Left forelimb (tissue), 1 donor: ENCODE results near the gene IRF9.
A peak's percentile ranks its signal among the peaks of the same experiment; 100 is the strongest.
"Not testable (repeated sequence)": the region's sequence is repeated elsewhere in the genome, so short reads cannot be mapped to it uniquely, and the experiment has no call there.

ENCODE experiments used
- DNase-seq: peaks from one replicate; pipeline ENCODE4 v3.0.0-alpha.2; 2018; ENCODE audit warnings: low spot score

The IRF9 gene

DNA sequence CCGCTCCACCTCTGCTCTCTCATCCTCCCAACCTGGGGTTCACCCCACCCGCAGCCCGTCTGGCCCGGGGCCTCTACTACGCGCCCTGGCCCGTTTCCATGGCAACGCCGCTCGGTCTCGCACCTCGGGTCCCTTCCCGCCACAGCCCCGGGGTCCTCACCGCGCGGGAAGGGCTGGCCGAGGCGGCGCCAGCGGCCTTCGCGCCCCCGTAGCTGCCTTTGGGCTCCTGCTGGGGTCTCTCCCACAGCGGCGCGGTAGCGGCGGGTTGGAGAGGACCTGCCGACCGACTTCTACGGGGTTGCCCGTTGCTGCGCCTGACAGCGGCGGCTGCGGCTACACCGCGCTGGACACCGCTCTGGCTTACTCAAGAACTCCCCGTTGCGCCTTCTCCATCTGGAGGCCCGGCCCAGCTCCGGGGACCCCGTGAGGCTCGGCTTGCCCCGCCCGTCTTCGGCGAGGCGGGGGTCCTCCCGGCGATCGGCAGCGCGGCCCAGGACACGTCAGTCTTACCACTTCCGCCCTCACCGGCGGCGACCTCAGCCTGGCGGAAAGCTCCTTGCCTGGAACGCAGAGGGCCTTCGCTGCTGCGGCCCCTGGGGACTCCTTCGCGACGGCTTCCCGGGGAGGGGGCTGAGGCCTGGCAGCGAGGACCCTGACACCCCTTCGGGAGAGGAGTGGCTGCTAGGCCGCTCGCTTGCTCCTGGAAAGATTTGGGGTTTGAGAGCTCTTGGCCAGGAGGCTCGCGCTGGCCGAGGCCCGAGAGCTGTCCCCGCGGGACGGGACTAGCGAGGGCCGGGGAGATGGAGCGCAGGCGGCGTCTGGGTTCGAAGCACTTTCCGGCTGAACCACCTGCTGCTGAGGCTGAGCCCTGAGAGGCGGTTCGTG is 34.4 kb downstream of the IRF9 start, which contains the start of gene TM9SF1:
TSS of gene TM9SF1 (minus strand) at position 256 of the 885 bp plus-strand sequence. CDS start 422 bp downstream, outside the sequence.
- peak; percentile 94 for DNase-seq

DNA sequence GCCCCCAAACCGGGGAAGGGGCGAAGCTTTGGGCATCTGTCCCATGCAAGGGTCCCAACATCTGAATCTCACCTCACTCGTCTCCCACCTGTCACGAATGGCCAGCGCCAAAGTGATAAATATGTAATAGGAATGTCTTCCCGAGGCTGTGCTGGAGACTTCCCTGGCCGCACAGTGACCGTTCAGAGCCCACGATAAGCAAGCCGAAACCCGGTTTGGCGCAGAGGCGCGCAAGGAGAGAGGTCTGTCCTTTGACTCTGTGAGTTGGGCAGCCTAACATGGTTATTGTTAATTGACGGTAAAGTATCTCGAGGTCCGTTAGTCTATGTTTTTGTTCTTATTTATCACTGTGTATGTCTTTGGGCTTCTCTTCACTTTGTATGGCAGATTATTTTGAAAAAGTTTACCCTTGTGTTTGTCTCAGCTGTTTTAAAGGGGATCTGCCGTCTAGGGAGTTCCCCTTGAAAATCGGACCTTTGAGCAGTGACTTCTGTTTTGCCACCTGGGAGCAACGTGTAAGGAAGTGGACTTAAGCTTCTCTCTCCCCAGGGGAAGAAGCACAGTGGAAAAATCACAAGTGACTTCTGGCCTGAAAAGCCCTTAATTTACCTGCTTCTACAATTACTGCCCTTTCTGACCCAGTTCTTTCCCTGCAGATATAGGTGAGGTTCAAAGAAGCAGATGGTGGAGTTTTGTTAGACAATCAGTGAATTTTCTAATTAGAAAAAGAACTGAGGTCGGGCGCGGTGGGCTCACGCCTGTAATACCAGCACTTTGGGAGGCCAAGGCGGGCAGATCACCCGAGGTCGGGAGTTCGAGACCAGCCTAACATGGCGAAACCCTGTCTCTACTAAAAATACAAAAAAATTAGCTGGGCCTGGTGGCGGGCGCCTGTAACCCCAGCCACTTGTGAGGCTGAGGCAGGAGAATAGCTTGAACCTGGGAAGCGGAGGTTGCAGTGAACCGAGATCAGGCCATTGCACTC is 35.3 kb downstream of the IRF9 start:
- DNase-seq = no peak

DNA sequence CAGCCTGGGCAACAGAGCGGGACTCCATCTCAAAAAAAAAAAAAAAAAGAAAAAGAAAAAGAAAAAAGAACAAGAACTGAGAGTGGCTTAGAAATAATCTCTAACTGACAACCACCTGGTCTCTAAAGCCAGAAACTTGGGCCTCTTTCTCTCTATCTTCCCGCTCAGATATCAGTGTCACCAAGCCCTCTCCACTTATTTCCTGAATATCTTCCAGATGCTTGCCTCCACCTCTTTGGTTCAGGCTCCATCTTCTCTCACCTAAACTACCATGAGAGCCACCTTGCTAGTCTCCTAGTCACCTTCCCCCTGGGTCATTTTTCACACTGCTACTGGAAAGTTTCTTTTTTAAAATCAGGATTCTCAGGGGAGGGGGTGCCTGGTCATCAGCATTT is 36.0 kb downstream of the IRF9 start:
- no peak for DNase-seq

DNA sequence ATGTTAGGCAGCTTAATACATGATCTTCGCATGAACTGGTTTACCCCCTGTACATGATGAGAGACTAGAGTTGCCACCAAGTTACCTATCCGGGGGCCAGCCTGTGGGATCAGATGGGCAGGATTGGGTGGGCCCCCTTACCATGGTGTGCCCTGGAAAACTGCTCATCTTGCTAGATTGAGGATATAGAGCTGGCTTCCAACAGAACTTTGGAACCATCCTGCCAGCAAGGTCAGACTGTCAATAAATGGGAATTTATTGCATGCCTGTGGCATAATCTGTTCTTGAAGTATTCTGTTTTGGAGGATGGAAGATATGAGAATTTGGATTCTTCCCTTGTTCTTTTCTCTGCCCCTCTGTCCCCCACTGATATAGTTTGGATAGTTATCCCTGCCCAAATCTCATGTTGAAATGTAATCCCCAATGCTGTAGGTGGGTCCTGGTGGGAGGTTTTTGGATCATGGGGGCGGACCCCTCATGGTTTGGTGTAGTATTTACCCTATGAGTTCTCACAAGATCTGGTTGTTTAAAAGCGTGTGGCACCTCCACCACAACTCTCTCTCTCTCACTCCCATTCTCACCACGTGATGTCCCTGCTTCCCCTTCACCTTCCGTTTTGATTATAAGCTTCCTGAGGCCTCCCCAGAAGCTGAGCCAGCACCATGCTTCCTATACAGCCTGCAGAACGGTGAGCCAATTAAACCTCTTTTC is 37.9 kb downstream of the IRF9 start:
- DNase-seq = no peak

DNA sequence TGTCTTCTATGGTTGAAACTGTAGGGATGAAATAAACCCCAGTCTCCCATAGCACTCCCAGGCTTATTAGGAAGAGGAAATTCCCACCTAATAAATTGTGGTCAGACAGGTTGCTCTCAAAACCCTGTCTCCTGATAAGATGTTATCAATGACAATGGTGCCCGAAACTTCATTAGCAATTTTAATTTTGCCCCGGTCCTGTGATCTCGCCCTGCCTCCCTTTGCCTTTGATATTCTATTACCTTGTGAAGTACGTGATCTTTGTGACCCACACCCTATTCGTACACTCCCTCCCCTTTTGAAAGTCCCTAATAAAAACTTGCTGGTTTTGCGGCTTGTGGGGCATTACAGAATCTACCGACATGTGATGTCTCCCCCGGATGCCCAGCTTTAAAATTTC is 41.5 kb downstream of the IRF9 start:
- DNase-seq = not testable (repeated sequence)

DNA sequence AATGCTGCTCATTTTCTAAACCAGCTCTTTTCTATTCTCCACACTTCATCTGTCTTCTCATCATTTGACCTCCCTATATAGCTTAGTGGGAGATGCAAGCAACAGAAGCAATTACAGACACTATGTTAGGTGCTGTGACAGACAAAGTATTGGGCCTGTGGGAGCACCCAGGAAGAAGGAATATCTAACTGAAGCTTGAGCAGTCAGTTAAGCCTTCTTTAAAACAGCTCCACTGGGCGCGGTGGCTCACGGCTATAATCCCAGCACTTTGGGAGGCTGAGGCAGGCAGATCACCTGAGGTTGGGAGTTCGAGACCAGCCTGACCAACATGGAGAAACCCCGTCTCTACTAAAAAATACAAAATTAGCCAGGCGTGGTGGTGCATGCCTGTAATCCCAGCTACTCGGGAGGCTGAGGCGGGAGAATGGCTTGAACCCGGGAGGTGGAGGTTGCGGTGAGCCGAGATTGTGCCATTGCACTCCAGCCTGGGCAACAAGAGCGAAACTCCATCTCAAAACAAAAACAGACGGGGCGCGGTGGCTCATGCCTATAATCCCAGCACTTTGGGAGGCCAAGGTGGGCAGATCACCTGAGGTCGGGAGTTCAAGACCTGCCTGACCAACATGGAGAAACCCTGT is 42.3 kb downstream of the IRF9 start:
- DNase-seq = not testable (repeated sequence)

DNA sequence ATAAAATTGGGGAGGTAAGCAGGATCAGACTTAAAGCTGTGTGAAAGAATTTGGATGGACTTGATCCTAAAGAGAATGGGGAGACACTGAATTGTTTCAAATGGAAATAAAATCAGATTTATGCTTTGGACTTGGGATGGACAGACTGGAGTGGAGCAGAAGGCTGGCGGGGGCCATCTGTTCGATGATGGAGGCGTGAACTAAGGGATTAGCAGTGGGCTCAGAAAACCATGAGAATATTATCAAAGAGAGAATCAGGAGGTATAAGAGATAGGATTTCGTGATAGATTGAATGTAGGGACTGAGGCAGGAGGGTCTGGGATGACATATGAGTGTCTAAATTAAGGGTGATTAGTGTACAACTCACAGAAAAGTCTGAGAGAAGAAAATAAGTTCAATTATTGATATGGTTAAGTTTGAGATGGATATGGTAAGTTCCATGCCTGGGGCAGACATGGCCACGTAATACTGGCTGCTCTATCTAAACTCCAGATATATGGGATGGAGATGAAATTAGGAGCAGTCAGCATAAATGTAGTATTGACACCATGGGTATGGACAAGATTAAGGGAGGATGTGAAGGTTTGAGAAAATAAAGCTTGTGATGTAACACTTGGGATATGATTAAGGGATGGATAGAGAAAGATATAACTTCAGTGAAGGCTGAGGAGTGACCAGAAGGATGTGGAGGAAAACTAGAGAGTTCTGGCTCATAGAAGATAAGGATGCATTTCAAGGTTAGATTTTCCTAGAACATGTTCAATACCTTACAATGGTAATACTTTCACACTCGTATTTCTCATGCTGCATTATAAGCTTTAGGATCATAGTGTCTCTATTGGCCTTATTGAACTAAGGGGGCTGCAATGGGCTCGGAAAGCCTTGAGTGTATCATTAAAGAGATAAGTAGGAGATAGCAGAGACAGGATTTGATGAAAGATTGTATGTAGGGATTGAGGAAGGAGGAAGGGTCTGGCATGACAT is 43.4 kb downstream of the IRF9 start:
- no peak for DNase-seq

DNA sequence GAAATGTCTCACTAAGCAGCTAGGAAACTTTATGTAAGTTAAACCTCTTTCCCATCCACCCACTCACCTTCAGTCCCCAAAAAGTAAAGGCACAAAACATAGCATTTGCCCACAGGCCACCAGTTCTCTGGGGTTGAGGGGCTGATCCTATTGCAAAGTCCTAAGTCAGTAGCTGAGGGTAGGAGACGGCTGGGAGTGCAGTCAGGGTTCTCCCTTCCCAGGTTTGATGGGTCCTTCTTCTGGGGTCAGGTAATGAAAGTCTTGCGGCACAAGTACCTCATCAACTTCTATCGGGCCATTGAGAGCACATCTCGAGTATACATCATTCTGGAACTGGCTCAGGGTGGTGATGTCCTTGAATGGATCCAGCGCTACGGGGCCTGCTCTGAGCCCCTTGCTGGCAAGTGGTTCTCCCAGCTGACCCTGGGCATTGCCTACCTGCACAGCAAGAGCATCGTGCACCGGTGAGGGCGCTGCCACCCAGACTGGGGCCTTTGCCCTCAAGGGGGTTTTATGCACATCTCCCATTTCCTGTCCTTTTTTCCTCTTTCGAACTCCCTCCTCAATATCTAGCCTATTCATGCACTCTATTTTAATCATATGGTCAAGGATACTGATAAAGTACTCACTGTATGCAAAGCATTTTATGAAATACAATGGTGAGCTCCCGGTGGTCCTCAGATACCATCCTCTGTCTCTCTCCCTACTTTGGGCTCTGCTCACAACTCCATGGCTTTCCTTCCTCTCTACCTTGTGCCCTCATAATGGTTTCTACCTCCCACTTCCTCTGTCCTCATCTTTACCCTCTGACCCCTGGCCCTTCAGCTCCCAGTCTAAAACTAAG is 45.4 kb downstream of the IRF9 start:
- no peak for DNase-seq

DNA sequence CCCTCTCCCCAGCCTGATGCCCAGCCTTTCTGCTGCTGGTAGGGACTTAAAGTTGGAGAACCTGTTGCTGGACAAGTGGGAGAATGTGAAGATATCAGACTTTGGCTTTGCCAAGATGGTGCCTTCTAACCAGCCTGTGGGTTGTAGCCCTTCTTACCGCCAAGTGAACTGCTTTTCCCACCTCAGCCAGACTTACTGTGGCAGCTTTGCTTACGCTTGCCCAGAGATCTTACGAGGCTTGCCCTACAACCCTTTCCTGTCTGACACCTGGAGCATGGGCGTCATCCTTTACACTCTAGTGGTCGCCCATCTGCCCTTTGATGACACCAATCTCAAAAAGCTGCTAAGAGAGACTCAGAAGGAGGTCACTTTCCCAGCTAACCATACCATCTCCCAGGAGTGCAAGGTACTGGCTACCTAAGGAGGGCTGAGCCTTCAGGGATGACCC is 46.1 kb downstream of the IRF9 start:
- no peak for DNase-seq

DNA sequence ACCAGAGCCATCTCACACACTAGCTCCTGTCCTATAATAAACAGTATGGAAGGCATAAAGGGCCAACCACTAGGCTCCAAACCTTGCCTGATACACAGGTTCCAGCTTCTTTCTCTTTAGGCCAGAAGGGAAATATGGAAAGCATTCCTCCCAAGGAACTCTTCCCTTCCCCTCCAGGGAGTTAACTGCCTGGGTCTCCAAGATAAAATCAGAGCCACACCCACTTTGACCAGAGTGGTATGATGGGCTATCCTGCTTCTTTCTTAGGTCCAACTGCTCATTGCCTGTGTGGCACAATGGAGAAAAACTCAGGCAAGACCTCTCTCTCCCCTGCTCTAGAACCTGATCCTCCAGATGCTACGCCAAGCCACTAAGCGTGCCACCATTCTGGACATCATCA is 46.6 kb downstream of the IRF9 start:
- no peak for DNase-seq

DNA sequence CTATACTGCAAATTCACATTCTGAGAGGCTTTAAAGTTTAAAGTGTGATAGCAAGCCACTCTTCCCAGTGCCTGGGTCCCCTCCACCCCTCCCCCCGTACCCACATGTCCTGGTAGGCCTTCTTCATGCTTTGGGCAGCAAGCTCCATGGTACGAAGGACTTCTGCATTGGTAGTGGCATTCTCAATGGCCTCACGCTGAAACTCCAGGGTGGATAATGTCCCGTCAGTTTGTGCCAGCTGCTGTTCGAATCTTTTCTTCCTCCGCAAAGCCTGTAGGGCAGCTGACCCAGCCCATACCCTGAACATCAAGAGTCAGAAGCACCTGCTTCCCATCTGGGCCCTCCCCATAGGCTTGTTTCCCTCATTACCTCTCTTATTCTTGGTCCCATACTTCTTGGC is 50.2 kb downstream of the IRF9 start:
- no peak for DNase-seq

DNA sequence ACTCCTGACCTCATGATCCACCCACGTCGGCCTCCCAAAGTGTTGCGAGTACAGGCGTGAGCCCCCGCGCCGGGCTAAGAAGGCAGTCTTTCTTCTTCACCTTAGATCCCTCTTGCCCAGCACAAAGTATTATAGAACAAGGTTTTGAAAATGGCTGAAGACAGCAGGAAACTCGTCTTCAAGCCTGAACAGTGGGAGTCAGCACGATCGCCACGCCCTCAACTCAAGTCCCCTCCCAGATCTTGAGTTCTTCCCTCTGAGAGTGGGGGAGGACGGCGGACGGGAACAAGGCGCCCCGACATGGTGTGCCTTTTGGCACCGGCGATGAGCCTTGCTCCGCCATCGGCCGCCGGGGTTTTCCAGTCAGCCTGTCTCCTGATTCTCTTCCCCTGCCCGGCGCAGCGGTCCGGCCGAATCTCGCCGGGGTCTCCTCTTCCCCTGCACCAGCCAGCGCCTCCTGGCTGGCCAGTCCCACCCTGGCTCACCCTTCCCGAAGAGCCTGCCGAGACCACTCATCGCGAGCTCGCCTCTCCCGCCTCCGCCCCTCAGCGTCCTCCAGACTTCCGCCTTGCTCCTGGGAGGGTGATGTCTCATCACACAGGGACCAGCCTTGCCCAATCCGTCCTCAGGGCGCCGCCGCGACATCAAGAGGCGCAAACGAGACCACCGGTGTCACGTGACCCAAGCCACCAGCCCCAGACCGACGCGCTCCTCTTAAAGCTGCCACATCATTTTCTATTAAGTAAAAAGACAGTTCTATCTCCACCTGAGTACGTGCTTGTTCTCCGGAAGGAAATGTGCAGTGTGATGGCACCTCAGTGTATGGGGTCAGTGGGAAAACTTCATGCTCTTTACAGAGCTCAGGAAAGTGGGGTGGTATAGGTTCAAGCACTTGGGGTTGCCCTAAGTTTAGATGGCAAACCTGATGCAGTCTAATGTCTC is 52.1 kb downstream of the IRF9 start, which contains the start of gene CHMP4A:
TSS of gene CHMP4A (minus strand) at position 565 of the 942 bp plus-strand sequence. CDS start at position 516, 49 bp downstream.
- peak; percentile 95 for DNase-seq

DNA sequence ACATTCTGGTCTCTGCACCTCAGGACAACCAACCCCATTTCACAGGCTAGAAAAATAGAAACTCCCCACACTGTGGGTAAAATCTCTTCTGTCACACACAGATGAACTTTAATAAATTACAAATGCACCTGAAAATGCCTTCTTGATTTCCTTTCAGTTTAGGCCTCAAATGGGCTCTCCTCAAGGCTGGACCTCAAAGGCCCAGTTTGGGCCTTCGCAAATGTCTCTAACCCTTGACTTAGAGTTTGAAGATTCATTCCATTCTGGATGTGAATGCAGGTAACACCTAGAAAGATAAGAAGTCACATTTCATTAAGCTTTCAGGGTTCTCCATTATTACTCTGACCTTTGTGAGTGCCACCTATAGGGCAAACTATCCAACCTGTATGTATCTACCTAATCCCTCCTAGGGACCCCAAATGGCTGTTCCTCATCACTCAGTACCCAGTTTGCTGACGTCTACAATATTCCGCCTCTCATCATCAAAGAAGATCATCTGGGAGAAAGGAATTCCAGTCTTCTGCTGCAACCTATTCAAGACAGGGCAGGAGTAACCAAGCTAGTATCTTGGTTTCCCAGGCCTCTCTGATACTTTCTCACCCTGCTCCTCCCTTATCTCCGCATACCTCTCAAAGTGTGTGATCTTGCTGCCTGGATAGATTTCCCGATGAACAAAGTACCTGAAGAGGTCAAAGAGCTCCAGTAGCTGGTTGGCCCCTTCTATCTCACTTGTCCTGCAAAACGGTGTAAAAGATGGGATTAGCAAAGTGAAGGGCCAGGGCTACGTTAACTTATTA is 53.0 kb downstream of the IRF9 start:
- no peak for DNase-seq

DNA sequence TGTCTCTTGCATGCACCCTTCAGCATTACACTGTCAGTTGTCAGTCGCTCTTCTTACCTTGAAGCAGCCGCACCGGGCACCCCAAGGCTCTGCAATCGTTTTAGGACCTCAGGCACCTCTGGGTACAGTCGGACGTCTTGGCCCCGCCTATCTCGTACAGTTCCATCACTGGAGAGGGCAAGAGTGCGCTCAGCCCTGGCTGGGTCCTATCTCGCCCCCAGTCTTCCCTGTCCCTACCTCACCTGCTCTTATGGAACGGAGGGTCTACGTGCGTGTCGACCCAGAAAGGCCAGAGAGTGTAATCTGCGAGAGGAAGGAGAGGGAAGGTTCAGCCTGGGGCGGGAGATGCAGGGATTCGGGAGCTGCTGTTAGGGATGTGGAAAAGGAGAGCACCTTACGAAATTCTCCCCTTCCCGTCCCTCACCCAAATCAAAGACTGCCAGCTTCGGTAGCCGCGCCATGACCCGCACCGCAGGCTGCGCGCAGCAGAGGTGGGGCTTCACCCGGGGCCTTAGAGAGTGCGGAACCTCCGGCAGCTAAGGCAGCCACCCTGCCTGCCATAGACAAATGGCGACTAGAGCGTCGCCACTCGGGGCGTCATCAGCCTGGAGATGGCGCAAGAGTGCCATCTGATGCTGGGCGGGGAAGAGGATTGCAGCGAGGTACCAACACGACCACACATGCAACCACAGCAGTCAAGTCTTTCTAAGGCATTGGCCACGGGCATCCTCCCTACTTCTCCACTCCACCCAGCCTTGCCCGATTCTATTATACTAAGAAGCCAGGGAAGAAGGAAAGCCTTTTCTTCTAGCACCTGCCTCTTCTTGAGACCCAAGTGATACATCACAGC is 54.7 kb downstream of the IRF9 start, which contains the start of gene MDP1:
TSS of gene MDP1 (minus strand) at position 572 of the 850 bp plus-strand sequence. CDS start at position 461, 111 bp downstream.
- DNase-seq = peak; percentile 86
